SK-MEL-5 (cell line): ENCODE data around the gene NCOA7. TPM values are rescaled to one million over a fixed set of nuclear protein-coding genes. Genes with fewer than 3 reads are reported as not detected.
"Not testable (repeated sequence)": the region's sequence is repeated elsewhere in the genome, so short reads cannot be mapped to it uniquely, and the experiment has no call there.

Experiments
- DNase-seq: peaks from one replicate; pipeline ENCODE4 v3.0.0-alpha.2; 2016; ENCODE audit warnings: low read depth, low spot score
- in situ Hi-C: cut with HindIII; loops from 2 replicates; pipeline ENCODE4 v1.10.0; 2016; ENCODE audit warnings: low sequenced_read_pairs, high pct_unique_total_duplicates, low pct_unique_long_range_greater_than_20kb
- total RNA-seq: library from RNA; depleted of rRNA; stranded (reverse); fragments of >200 nt; shearing (Covaris generic); gene quantifications from 2 replicates; pipeline ENCODE4 v1.2.3, GENCODE V29; 2014

Gene NCOA7
- total RNA-seq, 1 experiment from 2014 or later: 23.7 TPM

GRCh38 chr6:125912430-125912829, 121.7 kb downstream of the NCOA7 start:
- in situ Hi-C loops, DNase-seq: not testable (repeated sequence)

GRCh38 chr6:125913145-125913544, 122.4 kb downstream of the NCOA7 start:
- DNase-seq: no peak
- in situ Hi-C loops: no loop called here

GRCh38 chr6:125913864-125914351, 123.1 kb downstream of the NCOA7 start:
- DNase-seq: peak; percentile 82
- in situ Hi-C loops: no loop called here

GRCh38 chr6:125918230-125918629, 127.5 kb downstream of the NCOA7 start:
- DNase-seq: no peak
- in situ Hi-C loops: no loop called here

- in situ Hi-C loops: no loop called here
- peak; percentile 79 for DNase-seq
These were observed 128.2 kb downstream of the NCOA7 start for GRCh38 chr6:125918681-125919566.

- in situ Hi-C loops: no loop called here
These were observed 128.9 kb downstream of the NCOA7 start for GRCh38 chr6:125919618-125920017.

GRCh38 chr6:125922322-125922860, 131.6 kb downstream of the NCOA7 start:
- in situ Hi-C loops: no loop called here
- no peak for DNase-seq

More at GRCh38 chr6:125919618-125920017, 128.9 kb downstream of the NCOA7 start:
- DNase-seq: no peak

- in situ Hi-C loops: no loop called here
- no peak for DNase-seq
These were observed 132.7 kb downstream of the NCOA7 start for GRCh38 chr6:125923366-125923877.

GRCh38 chr6:125924169-125924568, 133.4 kb downstream of the NCOA7 start:
- in situ Hi-C loops: no loop called here
- DNase-seq: peak; percentile 46

- in situ Hi-C loops: no loop called here
- DNase-seq: no peak
These were observed 134.1 kb downstream of the NCOA7 start for GRCh38 chr6:125924697-125925358.

- DNase-seq: no peak
- in situ Hi-C loops: no loop called here
These were observed 136.0 kb downstream of the NCOA7 start for GRCh38 chr6:125926711-125927110.

GRCh38 chr6:125927761-125928160, 137.0 kb downstream of the NCOA7 start:
- in situ Hi-C loops: no loop called here

GRCh38 chr6:125930765-125931418, 140.1 kb downstream of the NCOA7 start:
- DNase-seq: no peak
- in situ Hi-C loops: no loop called here

More at GRCh38 chr6:125927761-125928160, 137.0 kb downstream of the NCOA7 start:
- no peak for DNase-seq

- no peak for DNase-seq
- in situ Hi-C loops: no loop called here
These were observed 141.1 kb downstream of the NCOA7 start for GRCh38 chr6:125931733-125932450.

- in situ Hi-C loops: no loop called here
- no peak for DNase-seq
These were observed 141.7 kb downstream of the NCOA7 start for GRCh38 chr6:125932451-125932795.

GRCh38 chr6:125935520-125935919, 144.8 kb downstream of the NCOA7 start:
- DNase-seq, in situ Hi-C loops: not testable (repeated sequence)

GRCh38 chr6:125939026-125939425, 148.3 kb downstream of the NCOA7 start:
- DNase-seq: no peak
- in situ Hi-C loops: no loop called here
